ENCODE results near the gene STARD13.

Gene STARD13

DNA sequence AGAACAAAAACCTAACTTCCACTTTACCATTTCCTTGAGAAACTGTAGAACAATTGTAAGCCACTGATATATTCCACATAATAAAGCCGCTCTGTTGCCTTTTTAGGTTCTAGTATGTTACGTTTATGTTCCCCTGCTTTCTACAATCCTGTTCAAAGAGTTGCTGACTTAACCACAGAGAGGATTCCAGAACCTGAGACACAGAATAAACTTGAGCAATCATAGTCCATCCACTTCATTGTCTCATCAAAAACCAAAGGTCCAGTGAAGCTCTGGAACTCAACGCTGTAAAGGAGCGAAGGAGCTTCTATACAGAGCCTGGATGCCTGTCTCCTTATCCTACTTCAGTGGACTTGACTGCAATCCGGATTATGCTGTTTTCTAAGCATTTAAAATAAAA is 4.6 kb downstream of the STARD13 start:
- Histone ChIP-seq H3K27ac (peak overlapping the region in 2 of 21 experiments; percentile 26 to 64), H3K4me3 (no peak overlapping the region)

- peak overlapping the region in 10 of 21 experiments; percentile 11 to 65 (median 50) for H3K27ac ChIP-seq
- no peak overlapping the region for H3K4me3 ChIP-seq
Observed at GRCh38 chr13:33280279-33280905, 5.2 kb downstream of the STARD13 start.

GRCh38 chr13:33279414-33280278 is 5.9 kb downstream of the STARD13 start:
- H3K27ac ChIP-seq = peak overlapping the region in 12 of 21 experiments; percentile 11 to 69 (median 52)
- no peak overlapping the region for H3K4me3 ChIP-seq

DNA sequence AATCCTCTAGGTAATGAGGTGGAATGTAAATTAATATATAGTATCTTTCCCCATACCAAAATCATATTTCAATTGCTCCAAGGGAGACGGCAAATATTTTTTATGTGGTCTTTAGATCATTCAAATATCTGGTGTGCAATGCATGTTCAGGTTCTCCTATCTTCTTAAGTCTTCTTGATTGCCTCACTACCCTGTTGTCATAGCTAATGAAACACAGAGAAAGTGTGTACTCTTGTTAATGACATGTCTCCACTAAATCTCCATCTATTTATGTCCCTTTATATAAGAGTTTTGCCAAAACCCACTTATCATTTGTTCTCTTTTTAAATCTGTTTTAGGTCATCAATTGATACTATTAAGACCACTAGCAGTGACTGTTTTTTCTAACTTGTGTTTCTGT is 6.6 kb downstream of the STARD13 start:
- H3K27ac ChIP-seq = peak overlapping the region in 4 of 21 experiments; percentile 11 to 56 (median 24)
- H3K4me3 ChIP-seq = no peak overlapping the region

- Histone ChIP-seq H3K27ac (peak overlapping the region in 7 of 21 experiments; percentile 20 to 45 (median 28)), H3K4me3 (no peak overlapping the region)
Observed at GRCh38 chr13:33277946-33278345, 7.6 kb downstream of the STARD13 start.

DNA sequence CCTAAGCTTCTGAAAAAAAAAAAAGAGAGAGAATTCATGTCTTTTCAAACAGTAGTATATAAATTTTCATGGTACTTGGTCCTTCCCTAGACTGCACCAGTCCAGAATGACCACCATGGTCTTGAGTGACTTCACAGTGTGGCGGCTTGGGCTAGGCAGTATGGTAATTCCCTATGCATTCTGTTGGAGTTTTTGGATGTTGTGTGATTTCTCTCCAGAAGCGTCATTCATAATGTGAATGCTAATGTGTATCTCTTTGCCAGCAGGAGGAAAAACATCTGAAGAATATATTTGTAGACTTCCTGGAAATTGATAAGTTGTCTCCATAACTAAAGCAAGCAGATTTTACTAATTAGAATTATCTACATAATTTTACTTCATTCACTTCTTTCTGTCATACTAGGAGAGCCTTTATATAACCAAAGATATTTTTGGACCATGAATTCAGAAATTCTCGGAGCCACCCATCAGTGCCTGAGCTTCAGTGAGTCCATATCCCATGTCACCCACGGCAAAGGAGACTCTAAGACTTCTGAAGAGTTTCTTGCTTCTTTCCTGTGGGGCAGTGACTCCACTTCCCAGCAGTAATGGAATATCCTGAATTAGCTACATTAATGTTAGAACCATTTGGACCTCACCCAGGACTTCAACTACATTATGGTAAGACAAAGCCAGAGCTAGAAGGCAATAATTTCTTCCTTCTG is 8.4 kb downstream of the STARD13 start:
- H3K27ac ChIP-seq = peak overlapping the region in 9 of 21 experiments; percentile 11 to 45 (median 23)
- H3K4me3 ChIP-seq = no peak overlapping the region

DNA sequence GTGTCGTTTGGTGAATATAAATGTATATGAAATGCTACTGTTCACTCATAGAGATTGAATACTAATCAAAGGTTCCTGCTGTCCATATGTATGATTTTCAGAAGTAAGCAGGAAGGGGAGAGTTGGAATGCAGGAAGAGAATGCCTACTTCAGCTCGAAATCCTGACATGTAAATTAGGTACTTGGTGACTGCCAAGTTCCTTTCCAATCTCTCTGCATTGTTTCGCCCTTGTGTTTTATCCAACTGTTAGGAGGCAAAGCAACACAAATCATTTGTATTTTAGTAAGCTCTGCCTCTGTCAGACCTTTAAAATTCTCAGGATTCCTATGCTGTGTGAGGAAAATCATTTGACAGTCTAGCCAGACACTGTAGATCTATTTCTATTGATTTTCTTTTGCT is 9.0 kb downstream of the STARD13 start:
- H3K27ac ChIP-seq = peak overlapping the region in 4 of 21 experiments; percentile 11 to 45 (median 17)

DNA sequence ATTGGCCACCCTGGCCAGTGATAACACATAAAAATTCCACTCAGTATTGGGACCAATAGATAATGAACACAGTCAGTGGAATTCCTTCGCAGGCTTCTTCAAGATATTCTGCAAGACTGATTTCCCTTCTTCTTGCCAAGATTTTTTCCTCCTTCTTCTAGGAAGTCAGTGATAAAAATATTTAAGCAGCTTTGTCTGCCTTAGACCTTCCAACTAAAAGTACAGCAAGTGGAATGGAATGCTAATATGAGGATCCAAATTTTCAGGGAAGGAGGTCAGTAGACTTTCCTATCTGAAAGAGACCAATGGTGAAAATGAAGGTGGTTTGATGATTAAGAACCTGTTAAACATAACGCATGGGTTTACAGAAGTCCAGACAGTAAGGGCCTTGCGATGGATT is 9.6 kb downstream of the STARD13 start:
- H3K4me3 ChIP-seq = no peak overlapping the region
- peak overlapping the region in 1 of 21 experiments; percentile 40 for H3K27ac ChIP-seq

More for the DNA sequence above, 9.0 kb downstream of the STARD13 start:
- no peak overlapping the region for H3K4me3 ChIP-seq

DNA sequence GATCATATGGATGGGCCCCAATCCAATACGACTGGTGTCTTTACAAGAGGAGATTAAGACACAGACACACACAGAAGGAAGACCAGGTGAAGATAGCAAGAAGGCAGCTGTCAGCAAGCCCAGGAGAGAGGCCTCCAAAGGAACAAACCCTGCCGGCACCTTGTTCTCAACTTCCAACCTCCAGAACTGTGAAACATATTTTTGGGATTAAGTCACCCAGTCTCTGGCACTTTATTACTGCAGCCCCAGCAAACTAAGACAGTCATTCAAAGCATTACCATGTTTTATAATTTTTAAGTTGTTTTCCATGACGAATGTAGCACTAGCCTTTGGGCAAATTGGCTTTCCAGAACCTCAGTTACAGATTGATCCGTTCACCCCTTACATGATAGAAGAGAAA is 11.3 kb downstream of the STARD13 start:
- H3K4me3 ChIP-seq = no peak overlapping the region
- no peak overlapping the region for H3K27ac ChIP-seq

GRCh38 chr13:33272531-33273124 is 12.9 kb downstream of the STARD13 start:
- H3K4me3 ChIP-seq = no peak overlapping the region

GRCh38 chr13:33271759-33272158 is 13.8 kb downstream of the STARD13 start:
- Histone ChIP-seq H3K27ac (peak overlapping the region in 1 of 21 experiments; percentile 17), H3K4me3 (no peak overlapping the region)

More at GRCh38 chr13:33272531-33273124, 12.9 kb downstream of the STARD13 start:
- peak overlapping the region in 1 of 21 experiments; percentile 28 for H3K27ac ChIP-seq

DNA sequence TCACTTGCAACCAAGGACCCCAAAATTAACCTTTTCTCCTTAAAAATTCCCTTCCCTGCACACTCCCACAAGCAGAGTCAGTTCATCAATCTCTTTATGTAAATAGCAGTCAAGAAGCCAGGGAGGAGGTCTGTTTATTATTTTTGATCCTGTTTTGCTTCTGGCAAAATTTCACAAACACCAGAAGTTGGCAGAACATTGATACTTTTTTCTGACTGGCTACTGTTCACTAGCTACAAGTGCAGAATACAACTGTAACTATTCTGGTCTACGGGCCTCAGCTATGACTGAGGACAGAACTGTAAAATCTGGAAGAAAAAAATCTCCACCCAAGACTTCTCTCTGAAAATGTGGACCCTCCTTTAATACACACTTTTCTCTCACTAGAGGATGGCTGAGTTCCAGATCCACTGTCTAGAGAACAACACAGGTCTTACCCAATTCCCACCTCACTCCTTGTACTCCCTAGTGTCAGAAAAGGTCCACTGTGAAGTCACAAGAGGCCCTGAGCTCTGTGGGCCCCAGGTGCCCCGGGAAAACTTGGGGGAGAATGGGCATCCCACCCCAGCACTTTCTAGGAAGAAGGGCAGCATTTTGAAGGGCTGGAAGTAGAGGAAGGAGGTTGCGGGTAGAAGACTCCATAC is 14.5 kb downstream of the STARD13 start:
- no peak overlapping the region for H3K4me3 ChIP-seq

GRCh38 chr13:33265607-33266006 is 19.9 kb downstream of the STARD13 start:
- Histone ChIP-seq H3K27ac (no peak overlapping the region), H3K4me3 (no peak overlapping the region)

More for the DNA sequence above, 14.5 kb downstream of the STARD13 start:
- peak overlapping the region in 4 of 21 experiments; percentile 2 to 38 (median 18) for H3K27ac ChIP-seq

DNA sequence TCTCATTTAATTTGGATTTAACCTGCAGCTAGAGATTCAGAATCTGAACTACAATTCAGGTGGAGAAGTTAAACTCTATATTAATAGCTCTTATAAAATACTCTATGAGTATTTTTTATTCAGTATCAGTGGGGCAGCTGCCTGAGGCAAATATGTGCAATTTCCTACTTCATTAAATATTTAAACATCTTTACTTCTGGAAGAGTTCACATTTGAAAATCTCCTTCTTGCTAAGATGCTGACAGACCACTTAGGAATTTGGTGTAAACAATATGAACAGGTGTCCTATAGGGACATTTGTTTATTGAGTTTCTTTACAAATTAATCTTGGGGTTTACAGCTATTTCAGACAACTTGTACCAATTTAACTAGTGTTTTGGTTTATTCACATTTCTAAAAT is 20.4 kb downstream of the STARD13 start:
- Histone ChIP-seq H3K4me3 (no peak overlapping the region), H3K27ac (no peak overlapping the region)

DNA sequence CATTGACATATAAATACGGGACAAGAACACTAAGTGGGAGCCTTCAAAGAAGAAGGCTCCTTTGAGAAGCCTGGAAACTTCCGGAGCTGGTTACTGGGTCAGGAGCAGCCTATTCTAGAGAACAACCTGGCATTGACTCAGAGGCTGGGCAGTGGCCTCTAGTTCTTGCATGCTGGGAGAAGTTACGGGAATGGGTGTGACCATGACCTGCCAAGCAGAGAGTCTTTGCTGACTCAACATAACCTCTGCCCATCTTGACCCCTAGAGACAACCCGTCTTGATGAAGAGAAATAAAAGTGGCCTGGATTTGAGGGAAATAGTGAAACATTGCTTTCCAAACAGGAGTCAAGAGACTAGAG is 21.0 kb downstream of the STARD13 start:
- Histone ChIP-seq H3K27ac (no peak overlapping the region), H3K4me3 (no peak overlapping the region)

GRCh38 chr13:33263976-33264619 is 21.5 kb downstream of the STARD13 start:
- Histone ChIP-seq H3K27ac (peak overlapping the region in 1 of 21 experiments; percentile 13), H3K4me3 (no peak overlapping the region)

GRCh38 chr13:33263484-33263883 is 22.1 kb downstream of the STARD13 start:
- H3K4me3 ChIP-seq = no peak overlapping the region
- H3K27ac ChIP-seq = peak overlapping the region in 2 of 21 experiments; percentile 8 to 42

- H3K27ac ChIP-seq = peak overlapping the region in 4 of 21 experiments; percentile 8 to 42 (median 10)
- H3K4me3 ChIP-seq = no peak overlapping the region
Observed at GRCh38 chr13:33262997-33263396, 22.6 kb downstream of the STARD13 start.

GRCh38 chr13:33262594-33262993 is 23.0 kb downstream of the STARD13 start:
- Histone ChIP-seq H3K4me3 (no peak overlapping the region), H3K27ac (peak overlapping the region in 7 of 21 experiments; percentile 8 to 42 (median 13))

Data from skin epidermis (tissue), 12 donors.